ENCODE measurements around the gene SASH1.

Gene SASH1

GRCh38 chr6:148516617-148517016, 174.0 kb downstream of the SASH1 start:
- no peak for DNase-seq (ENCODE audit: extremely low read depth in 1 of 2, low read depth in 1 of 2)

DNA sequence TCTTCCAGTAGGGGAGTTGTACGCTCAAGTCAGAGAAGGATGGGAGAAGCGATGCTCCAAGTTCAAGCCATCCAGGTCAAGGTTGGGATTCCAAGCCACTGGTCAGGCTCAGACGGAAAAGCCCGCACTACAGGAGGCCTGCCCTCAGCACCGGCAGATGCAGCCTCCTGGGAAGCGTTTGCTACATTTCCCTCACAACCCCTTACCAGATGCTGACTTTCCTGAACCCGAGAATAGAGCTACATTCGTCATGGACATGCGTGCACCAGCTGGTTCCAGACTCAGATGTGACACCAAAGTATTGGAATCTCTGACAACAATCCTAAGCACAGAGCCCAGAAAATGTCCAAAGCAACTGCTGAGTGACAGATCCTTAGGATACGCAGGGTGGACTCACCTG, 174.8 kb downstream of the SASH1 start:
- DNase-seq (ENCODE audit: extremely low read depth in 1 of 2, low read depth in 1 of 2) = no peak

DNA sequence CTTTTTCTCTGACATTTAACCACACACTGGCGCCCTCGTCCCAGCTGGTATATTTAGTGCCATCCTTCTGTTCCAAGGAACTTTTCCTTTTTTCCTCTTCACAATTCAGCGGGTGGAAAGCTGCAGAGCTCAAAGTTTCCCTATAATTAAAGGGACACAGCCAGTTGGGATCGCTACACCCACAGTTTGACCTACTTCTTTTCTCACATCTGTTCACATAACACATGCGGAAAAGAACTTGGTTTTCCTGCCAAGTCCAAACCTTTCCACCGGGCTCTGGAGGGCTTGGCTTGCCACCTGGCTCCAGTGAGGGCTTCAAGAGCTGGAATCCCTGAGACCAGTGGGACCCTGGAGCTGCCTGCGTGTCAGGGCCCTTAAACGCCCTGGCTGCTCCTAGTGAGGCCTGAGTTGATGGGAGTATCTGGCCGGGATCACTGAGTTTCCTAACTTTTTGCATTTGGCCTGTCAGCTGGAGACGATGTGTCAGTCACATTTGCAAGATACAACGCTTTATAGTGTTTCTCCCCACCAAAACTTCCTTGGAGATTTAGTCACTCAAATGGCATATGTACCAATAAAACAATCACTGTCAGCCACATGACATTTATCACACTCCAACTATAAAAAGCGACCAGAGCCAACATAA, 176.0 kb downstream of the SASH1 start:
- no peak for DNase-seq (ENCODE audit: extremely low read depth in 1 of 2, low read depth in 1 of 2)

GRCh38 chr6:148520109-148520841, 177.6 kb downstream of the SASH1 start:
- no peak for DNase-seq (ENCODE audit: extremely low read depth in 1 of 2, low read depth in 1 of 2)

- no peak for DNase-seq (ENCODE audit: extremely low read depth in 1 of 2, low read depth in 1 of 2)
Observed at GRCh38 chr6:148521158-148521557, 178.5 kb downstream of the SASH1 start.

GRCh38 chr6:148521586-148521985, 178.9 kb downstream of the SASH1 start:
- DNase-seq (ENCODE audit: extremely low read depth in 1 of 2, low read depth in 1 of 2) = no peak

- DNase-seq (ENCODE audit: extremely low read depth in 1 of 2, low read depth in 1 of 2) = no peak
Observed at GRCh38 chr6:148523048-148523447, 180.4 kb downstream of the SASH1 start.

- no peak for DNase-seq (ENCODE audit: extremely low read depth in 1 of 2, low read depth in 1 of 2)
Observed at GRCh38 chr6:148523551-148523950, 180.9 kb downstream of the SASH1 start.

GRCh38 chr6:148524471-148524882, 181.8 kb downstream of the SASH1 start:
- DNase-seq (ENCODE audit: extremely low read depth in 1 of 2, low read depth in 1 of 2) = no peak

- DNase-seq (ENCODE audit: extremely low read depth in 1 of 2, low read depth in 1 of 2) = no peak
Observed at GRCh38 chr6:148524976-148525375, 182.3 kb downstream of the SASH1 start.

- DNase-seq (ENCODE audit: extremely low read depth in 1 of 2, low read depth in 1 of 2) = no peak
Observed at GRCh38 chr6:148525453-148525852, 182.8 kb downstream of the SASH1 start.

DNA sequence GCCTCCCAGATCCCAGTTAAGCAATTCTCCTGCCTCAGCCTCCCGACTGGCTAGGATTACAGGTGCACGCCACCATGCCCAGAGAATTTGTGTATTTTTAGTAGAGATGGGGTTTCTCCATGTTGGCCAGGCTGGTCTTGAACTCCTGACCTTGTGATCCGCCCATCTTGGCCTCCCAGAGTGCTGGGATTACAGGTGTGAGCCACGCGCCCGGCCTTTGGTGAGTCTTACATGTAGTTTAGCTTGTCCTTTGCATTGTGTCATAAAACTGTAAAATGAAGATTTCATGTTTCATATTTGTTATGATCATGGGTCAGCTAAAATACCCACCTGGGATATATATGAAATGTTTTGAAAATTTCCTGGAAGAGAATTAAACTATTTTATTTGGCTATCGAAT, 183.5 kb downstream of the SASH1 start:
- no peak for DNase-seq (ENCODE audit: extremely low read depth in 1 of 2, low read depth in 1 of 2)

DNA sequence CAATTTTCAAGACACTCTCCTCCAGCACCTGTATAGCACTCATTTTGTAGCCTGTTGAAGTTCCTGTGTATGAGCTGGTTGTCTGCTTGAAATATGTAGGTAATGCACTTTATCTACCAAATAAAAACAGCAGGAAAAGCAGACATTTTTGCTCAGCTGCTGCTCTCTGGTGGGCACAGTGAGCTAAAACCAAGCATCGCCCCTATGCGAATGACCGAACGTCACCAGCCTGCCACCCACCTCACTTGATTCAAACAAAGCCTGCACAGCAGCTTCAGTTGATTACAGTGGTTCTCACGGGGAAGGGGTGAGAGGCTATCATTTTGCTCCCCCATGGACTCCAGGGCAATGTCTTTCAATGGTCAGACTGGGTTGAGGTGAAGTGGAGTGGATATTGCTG, 185.7 kb downstream of the SASH1 start:
- DNase-seq (ENCODE audit: extremely low read depth in 1 of 2, low read depth in 1 of 2) = no peak

- DNase-seq (ENCODE audit: extremely low read depth in 1 of 2, low read depth in 1 of 2) = no peak
Observed at GRCh38 chr6:148529010-148529409, 186.4 kb downstream of the SASH1 start.

- no peak for DNase-seq (ENCODE audit: extremely low read depth in 1 of 2, low read depth in 1 of 2)
Observed at GRCh38 chr6:148530394-148530953, 187.8 kb downstream of the SASH1 start.

- no peak for DNase-seq (ENCODE audit: extremely low read depth in 1 of 2, low read depth in 1 of 2)
Observed at GRCh38 chr6:148530976-148531375, 188.3 kb downstream of the SASH1 start.

- DNase-seq (ENCODE audit: extremely low read depth in 1 of 2, low read depth in 1 of 2) = no peak
Observed at GRCh38 chr6:148532698-148533097, 190.1 kb downstream of the SASH1 start.

DNA sequence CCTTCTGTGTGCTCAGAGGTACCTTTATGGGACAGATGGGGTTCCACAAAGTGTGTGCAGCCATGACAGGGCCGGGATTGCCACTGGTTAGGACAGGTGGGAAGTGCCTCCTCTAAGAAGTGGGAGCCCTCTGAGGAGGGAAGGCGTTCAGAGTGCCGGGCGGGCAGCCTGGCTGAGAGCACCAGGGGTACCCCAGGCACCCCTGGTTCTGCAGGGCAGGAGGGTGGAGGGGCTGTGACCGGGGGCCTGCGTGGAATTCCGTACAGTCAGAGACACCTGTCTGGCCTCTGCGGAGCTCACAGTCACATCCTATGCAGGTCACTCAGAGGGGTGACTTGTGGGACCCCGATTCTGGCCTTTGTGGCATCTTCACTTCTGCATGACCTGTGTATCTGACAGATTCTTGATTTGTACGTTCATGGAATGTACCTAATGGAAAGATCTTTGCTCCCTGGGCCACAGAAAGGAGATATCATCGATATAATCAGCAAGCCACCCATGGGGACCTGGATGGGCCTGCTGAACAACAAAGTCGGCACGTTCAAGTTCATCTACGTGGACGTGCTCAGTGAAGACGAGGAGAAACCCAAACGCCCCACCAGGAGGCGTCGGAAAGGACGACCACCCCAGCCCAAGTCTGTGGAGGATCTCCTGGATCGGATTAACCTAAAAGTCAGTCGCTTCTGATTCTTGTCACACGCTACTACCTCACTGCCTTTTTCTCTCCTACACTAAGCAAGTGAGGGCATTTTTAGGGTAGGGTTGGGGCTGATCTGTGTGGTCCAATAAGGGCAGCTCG, 190.9 kb downstream of the SASH1 start:
- DNase-seq (ENCODE audit: extremely low read depth in 1 of 2, low read depth in 1 of 2) = no peak

GRCh38 chr6:148534871-148535270, 192.2 kb downstream of the SASH1 start:
- no peak for DNase-seq (ENCODE audit: extremely low read depth in 1 of 2, low read depth in 1 of 2)

DNA sequence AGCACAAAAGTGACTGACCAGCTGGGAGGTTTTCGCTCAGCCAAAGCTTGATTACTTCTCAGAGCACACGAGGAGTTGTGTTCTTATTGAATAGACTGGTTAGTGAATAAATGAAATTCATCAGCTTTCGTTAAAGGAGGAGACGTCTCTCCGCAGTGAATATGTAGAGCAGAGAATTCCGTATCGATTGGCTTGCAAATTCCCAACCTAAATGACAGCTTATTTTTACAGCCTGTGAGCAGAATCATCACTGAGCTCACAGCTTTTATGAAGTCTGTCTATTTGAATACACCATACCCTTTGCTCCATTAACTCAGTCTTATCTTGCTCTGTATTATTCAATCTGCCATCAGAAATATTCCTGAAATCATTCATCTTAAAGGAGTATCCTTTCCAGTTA, 192.7 kb downstream of the SASH1 start:
- no peak for DNase-seq (ENCODE audit: extremely low read depth in 1 of 2, low read depth in 1 of 2)

GRCh38 chr6:148535976-148536375, 193.3 kb downstream of the SASH1 start:
- no peak for DNase-seq (ENCODE audit: extremely low read depth in 1 of 2, low read depth in 1 of 2)

Measured in stimulated activated CD8-positive, alpha-beta memory T cell treated with anti-CD3 and anti-CD28 coated beads, Interleukin-7, amount 100 ng/mL, for 48 hours (primary cell).